ENCODE results near the gene NADK.
A peak's percentile ranks its signal among the peaks of the same experiment; 100 is the strongest.
"Not testable (repeated sequence)": the region's sequence is repeated elsewhere in the genome, so short reads cannot be mapped to it uniquely, and the experiment has no call there.

Gene NADK

DNA sequence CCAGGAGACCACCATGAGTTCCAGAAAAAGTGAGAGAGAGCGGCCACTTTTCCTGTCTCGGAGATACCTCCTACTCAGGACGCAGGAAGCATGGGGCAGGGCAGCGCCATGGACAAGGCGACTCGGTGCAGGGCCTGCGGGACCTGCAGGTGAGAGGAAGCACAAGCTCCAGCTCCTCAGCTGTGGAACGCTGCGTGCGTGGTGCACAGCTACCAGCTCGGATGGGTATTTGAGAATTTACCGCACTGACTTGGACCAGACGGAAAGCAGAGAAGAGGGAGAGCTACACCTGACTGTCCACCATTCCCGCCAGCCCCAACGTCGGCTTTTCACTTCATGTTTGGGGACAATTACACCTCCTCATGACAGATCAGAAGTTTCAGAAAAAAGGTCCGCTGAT is 45.9 kb downstream of the NADK start:
- no peak for TF ChIP-seq ZFX (IDR thresholded peaks at IDR 0.05)
- TF ChIP-seq, protein P1, sequence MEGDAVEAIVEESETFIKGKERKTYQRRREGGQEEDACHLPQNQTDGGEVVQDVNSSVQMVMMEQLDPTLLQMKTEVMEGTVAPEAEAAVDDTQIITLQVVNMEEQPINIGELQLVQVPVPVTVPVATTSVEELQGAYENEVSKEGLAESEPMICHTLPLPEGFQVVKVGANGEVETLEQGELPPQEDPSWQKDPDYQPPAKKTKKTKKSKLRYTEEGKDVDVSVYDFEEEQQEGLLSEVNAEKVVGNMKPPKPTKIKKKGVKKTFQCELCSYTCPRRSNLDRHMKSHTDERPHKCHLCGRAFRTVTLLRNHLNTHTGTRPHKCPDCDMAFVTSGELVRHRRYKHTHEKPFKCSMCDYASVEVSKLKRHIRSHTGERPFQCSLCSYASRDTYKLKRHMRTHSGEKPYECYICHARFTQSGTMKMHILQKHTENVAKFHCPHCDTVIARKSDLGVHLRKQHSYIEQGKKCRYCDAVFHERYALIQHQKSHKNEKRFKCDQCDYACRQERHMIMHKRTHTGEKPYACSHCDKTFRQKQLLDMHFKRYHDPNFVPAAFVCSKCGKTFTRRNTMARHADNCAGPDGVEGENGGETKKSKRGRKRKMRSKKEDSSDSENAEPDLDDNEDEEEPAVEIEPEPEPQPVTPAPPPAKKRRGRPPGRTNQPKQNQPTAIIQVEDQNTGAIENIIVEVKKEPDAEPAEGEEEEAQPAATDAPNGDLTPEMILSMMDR (conservative IDR thresholded peaks at IDR 0.05): no peak
- H3K27ac ChIP-seq: no peak overlapping the region

DNA sequence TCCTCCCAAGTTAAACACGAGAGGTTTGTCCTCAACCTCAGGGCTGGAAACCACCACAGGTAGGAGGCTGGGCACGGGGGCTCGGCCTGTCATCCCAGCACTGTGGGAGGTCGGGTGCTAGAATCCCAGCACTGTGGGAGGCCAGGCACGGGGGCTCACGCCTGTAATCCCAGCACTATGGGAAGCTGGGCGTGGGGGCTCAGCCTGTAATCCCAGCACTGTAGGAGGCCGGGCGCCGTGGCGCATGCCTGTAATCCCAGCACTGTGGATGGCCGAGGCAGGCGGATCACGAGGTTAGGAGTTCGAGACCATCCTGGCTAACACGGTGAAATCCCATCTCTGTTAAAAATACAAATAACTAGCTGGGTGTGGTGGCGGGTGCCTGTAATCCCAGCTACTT is 47.4 kb downstream of the NADK start:
- H3K27ac ChIP-seq: no peak overlapping the region
- TF ChIP-seq, protein P1 (conservative IDR thresholded peaks at IDR 0.05): no peak
- TF ChIP-seq ZFX (IDR thresholded peaks at IDR 0.05): no peak

DNA sequence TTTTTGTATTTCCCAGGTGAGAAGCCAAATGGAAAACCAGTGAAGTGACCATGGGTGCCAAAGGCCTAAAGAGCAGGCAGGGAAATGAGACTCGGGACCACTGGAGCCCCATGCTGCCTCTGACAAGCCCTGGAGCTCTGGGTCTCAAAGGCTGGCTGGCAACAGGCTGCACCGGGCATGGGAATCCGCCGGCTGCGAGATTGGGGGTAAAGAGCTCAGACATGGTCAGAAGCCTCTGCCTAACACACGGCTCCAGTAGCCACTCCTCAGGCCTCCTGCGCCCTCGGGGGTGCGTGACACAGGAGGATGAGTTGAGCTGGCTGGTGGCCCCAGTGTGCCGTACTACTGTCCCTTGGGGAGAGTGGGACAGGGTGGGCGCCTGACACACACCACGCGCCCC is 48.0 kb downstream of the NADK start:
- not testable (repeated sequence) for H3K27ac ChIP-seq

DNA sequence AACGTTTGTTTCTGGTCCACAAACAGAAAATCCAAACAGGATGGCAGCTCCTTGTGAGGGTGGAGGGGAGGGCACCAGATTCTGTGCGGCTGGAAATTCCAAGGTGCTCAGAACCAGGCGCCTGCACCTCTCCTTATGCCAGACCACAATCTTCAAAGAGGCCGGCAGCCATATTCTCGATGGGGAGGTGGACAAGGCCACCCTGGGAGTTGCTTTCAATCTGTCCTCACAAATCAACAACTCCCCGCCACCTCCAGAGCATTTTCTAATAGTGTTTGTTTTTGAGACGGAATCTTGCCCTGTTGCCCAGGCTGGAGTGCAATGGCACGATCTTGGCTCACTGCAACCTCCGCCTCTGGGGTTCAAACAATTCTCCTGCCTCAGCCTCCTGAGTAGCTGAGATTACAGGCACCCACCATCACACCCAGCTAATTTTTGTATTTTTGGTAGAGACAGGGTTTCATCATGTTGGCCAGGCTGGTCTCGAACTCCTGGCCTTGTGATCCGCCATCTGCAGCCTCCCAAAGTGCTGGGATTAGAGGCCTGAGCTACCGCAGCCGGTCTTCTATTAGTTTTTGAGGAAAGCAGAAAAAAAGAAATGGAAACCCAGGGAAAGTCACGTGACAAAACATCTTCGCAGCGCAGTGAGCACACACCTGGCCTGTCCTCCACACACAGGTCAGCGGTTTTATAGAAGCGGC is 49.0 kb downstream of the NADK start:
- not testable (repeated sequence) for H3K27ac ChIP-seq

DNA sequence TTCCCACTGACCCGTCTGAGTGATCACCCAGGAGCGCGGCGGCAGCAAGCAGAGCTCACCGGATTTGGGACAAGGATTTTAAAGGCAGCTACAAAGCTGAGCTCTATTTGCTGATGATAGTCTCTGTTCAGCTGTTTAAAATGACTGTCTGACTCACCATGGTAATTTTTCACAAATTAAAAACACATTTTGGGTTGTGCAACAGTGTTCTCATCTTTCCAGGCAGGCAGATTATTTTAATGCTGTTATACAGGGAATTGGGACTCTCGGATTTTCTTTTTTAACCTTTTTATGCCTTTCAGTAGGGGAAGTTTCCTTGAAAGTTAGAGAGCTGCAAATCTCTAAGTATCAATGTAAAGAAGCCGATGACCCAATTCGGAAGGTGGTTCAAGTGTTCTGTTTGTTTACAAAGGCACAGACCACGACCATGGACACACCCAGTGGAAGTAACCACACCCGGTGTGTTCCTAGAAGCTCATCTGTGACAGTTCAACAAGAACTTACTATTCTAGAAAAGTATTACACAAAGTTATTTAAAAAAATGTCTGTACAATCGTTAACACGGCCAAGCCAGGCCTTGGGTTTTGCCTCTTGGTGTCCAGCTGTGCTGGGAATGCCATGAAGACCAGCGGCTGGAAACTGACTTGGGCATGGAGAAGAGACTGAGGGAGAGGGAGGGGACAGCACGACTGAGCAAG is 49.8 kb downstream of the NADK start:
- H3K27ac ChIP-seq: not testable (repeated sequence)

DNA sequence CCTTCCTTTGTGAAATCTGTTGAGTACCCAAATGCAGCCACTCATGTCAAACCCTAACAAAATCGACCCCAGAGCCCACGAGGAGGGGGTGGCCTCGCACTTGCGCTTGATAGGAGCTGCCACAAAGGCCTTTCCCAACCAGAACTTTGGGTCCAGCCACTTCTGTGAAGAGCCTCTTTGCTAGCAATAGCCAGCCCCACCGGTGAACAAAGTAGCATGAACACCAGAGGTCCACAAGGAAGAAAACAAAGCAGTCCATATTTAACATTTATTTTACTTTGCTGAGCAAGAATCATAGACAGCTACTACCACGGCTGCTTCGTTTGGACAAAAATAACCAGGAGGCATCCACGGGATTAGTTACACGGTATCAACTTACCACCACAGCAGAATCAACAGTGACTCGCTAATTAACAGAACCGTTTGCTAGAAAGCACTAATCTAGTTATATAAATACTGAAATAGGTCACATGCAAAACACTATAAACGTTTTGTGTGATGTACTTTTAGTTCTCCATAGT is 51.1 kb downstream of the NADK start:
- not testable (repeated sequence) for H3K27ac ChIP-seq

DNA sequence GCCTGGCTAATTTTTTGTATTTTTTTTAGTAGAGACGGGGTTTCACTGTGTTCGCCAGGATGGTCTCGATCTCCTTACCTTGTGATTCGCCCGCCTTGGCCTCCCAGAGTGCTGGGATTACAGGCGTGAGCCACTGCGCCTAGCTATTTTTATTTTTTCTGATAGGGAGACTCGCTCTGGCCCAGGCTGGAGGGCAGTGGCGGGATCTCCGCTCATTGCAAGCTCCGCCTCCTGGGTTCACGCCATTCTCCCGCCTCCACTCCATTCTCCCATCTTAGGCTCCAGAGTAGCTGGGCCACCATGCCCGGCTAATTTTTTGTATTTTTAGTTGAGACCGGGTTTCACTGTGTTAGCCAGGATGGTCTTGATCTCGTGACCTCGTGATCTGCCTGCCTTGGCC is 52.2 kb downstream of the NADK start:
- H3K27ac ChIP-seq: not testable (repeated sequence)

DNA sequence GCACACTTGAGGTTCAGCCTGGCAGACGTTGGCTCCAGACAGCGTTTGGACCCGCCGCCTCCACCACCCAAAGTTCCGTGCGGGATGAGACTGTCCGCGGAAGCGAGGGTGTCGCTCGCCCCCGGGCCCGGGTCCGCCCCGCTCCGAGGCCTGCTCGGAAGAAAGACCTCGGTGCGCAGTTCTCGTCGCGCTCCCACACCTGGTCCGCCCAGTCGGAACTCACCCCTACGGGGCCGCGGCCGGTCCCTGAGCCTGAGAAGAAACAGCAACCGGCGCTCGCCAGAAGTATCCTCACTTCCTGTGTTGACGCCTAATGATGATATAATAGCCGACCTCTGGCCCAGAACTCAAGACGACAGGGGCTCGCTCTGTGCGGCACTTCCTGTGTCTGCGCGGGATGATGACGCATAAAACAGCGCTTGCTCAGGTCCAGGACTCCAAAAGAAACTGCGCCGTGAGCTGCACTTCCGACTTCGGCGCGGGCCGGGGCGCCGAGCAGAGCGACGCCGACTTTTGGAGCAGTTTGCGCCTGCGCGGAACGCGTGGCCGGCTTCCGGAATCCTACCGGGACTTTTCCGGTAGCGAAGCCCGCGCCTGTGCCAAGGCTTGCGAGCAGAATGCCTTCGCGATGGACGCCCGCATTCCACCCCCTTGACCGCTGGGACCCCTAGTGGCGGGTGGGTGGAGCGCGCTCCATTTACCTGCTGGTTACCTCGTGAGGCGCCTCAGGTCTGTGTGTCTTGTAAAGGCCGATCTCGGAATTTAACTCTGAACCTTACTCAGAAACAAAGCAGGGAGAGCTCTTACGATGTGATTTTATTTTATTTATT is 54.0 kb downstream of the NADK start, which contains the start of gene CDK11A:
Gene CDK11A, minus strand, starts transcription at position 323 of the 830 bp plus-strand sequence. CDS start 1,539 bp downstream, outside the sequence.
- H3K27ac ChIP-seq: peak within 1 kb of the TSS; percentile 77
- TF ChIP-seq, protein P1 (conservative IDR thresholded peaks at IDR 0.05): peak; percentile 77
- TF ChIP-seq ZFX (IDR thresholded peaks at IDR 0.05): peak; percentile 46; the same call in 1 of the 2 replicates

DNA sequence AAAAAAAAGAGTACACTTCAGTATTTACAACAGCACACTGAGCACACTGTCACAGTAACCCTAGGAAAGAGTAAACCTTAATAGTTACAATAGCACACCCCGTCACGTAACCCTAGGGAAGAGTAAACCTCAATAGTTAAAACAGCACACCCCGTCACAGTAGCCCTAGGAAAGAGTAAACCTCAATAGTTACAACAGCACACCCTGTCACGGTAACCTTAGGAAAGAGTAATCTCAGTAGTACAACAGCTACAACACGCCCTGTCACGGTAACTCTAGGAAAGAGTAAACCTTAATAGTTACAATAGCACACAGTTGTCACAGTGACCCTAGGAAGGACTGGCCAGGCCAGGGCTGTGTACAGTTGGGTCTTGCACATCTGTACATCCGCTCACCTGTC is 57.1 kb downstream of the NADK start:
- TF ChIP-seq ZFX (IDR thresholded peaks at IDR 0.05): no peak
- TF ChIP-seq, protein P1 (conservative IDR thresholded peaks at IDR 0.05): no peak
- no peak overlapping the region for H3K27ac ChIP-seq

DNA sequence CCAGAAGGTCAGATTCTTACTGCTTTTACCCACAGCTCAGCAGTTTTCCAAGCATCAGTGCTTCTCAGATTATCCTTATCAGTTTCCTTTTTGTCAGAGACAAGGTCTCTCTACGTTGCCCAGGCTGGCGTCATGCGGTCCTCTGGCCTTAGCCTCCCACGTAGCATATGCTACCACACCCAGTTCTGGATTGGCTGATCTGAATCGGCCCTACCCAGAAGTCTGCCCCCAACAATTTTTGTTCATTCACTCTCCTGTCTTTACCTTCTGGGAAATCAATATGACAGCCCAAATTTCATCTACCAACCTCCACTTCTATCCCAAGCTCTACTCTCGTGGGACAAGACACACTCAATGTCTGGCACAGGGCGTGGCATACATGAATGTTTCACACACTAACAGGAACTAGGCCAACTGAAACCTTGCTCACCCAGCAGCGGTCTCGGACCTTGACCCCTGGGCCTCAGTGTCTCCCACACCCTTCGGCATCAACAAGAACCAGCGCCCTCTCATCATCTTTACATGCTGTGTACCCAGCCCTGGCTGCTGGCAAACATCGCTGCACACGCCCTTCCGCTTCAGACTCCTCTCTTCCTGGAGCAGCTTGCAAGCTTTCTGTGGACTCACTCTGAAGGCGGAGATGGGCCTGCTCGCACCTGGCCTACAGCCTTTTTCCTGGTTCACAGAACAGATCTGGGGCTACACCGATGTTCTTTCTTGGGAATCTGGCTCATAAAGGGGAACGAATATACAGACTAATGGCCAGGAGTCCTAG is 63.0 kb downstream of the NADK start:
- H3K27ac ChIP-seq: not testable (repeated sequence)

DNA sequence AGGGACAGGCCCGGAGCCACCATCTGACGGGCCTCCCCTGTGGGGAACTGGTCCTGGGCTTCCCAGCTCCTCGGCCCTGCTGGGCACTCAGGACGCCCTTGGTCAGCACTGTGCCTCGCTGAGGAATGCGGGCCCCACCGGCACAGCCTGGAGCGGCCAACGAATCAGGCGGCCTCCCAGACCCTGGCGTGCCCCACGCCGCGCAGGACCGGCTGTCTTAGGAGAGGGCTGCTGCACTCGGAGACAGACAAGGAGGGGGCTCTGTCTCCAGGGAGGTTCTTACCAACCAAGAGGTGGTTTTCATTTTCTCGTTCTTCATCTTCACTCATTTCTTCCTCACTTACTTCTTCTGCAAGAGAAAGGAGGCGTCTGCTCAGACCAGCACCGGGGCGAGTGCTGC is 70.4 kb downstream of the NADK start:
- H3K27ac ChIP-seq: not testable (repeated sequence)

DNA sequence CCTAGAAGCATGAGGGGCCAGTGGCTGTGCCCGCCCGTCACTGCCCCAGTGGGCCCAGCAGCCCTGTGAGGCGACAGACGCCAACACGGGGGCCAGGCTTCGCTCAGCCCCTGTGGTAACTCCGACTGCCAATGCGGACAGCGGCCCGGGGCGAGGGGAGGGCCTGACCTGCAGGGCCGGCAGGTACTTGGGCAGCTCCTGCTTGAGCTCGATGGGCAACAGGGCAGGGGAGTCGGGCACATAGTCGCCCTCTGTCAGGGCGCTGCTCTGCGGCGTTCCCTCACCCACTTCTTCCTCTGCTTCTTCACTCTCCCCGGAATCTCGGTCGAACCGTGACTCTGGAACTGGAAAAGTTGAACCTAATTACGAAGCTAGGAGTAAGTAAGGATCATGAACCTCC is 71.0 kb downstream of the NADK start:
- H3K27ac ChIP-seq: not testable (repeated sequence)

DNA sequence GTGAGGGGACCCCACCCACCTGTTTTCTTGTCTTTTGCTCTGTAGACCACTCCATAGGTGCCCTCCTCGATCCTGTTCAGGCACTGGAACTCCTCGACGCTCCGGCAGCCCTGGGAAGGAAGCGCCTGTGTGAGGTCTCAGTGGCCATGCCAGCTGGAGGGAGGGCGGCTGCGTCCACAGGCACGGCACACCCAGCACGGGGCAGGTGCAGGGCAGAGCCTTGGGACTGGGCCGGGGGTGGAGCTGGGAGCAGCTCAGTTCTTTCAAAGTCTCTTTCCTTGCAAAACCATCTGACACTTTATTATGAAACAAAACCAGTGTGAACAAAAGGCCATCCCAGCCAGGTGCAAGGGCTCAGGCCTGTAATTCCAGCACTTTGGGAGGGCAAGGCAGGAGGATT is 72.6 kb downstream of the NADK start:
- H3K27ac ChIP-seq: not testable (repeated sequence)

DNA sequence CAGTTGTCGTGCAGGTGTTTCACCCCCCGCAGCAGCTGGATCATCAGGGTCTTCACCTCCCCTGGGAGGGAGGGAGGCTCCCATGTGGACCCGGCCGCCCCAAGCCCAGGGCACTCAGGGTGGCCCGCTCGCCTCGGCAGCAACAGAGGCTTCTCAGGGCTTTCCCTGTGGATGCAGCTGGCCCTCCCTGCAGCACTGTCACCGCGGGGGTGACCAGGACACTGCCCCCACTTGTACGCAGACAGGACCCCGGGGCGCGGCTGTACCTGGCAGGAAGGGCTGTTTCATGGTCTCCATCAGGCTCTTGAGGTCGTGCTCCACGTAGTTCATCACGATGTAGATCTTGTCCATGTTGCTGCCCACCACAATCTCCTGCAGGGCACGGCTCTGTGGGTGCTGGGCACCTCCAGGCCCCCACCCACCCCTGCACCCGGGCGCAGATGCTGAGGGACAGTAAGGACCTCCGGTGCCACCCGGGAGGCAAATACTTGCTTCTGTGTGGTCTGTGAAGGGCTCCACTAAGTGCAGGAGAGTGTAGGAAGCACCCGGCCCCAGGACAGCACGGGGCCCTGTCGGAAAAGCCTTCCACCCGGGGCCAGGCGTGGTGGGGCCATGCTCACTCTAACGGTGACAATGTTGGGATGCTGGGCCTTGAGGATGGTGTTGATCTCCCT is 73.8 kb downstream of the NADK start:
- H3K27ac ChIP-seq: not testable (repeated sequence)
